ENCODE data around the gene PCDHA10. TPM values are rescaled to one million over a fixed set of nuclear protein-coding genes. Genes with fewer than 3 reads are reported as not detected.
A peak's percentile ranks its signal among the peaks of the same experiment; 100 is the strongest.
"Not testable (repeated sequence)": the region's sequence is repeated elsewhere in the genome, so short reads cannot be mapped to it uniquely, and the experiment has no call there.

PCDHA10 gene
- not detected for total RNA-seq

GRCh38 chr5:140855772-140856674, at the start of gene PCDHA10:
Gene PCDHA10, plus strand, starts transcription at chr5:140855897. Its CDS starts 152 bp downstream, at chr5:140856049.
- H3K36me3 Mint-ChIP-seq = peaks cover 3% of the 10 kb centered on the region
- peaks cover 19% of the 10 kb centered on the region for H3K27me3 Mint-ChIP-seq
- CTCF ChIA-PET = interaction anchor here (0.6 to 1.3 kb wide), 2 partner anchors 12 to 14 kb away, joined by 3 read pairs; partner anchors contain the start of gene PCDHA11
- H3K27ac Mint-ChIP-seq = no peak within 1 kb of the TSS
- H3K4me1 Mint-ChIP-seq (ENCODE audit: low read depth) = no peaks in the 10 kb centered on the region
- POLR2A ChIA-PET = no interaction called here
- DNase-seq = no peak
- intact Hi-C loops (cut with micrococcal nuclease) = no loop called here
- H3K4me3 Mint-ChIP-seq = no peak within 1 kb of the TSS
- H3K9me3 Mint-ChIP-seq = peaks cover 20% of the 10 kb centered on the region

GRCh38 chr5:140806834-140807775, 48.6 kb upstream of the PCDHA10 start, which contains the start of gene PCDHA4:
Gene PCDHA4, plus strand, starts transcription at chr5:140807068.
- ChIA-PET POLR2A (no interaction called here), CTCF (interaction anchor here (0.5 to 2.9 kb wide), 5 partner anchors 10 to 338 kb away, joined by 3 to 11 read pairs (median 3); partner anchors contain the start of gene PCDHA1)
- Mint-ChIP-seq H3K27me3 (peaks cover 12% of the 10 kb centered on the region), H3K4me3 (no peak within 1 kb of the TSS), H3K9me3 (peaks cover 39% of the 10 kb centered on the region), H3K36me3 (peaks cover 16% of the 10 kb centered on the region), H3K27ac (no peak within 1 kb of the TSS), H3K4me1 (ENCODE audit: low read depth) (no peaks in the 10 kb centered on the region)
- peak; percentile 32 for DNase-seq
- intact Hi-C loops (cut with micrococcal nuclease) = no loop called here

GRCh38 chr5:140808241-140808888, 47.3 kb upstream of the PCDHA10 start:
- H3K27ac Mint-ChIP-seq; intact Hi-C loops (cut with micrococcal nuclease); DNase-seq; H3K4me3 Mint-ChIP-seq; POLR2A ChIA-PET; H3K4me1 Mint-ChIP-seq (ENCODE audit: low read depth): not testable (repeated sequence)
- CTCF ChIA-PET = interaction anchor here (0.8 to 2.9 kb wide), 4 partner anchors 9 to 265 kb away, joined by 3 to 11 read pairs (median 3); partner anchors contain the start of gene PCDHA1
- peaks cover 12% of the 10 kb centered on the region for H3K27me3 Mint-ChIP-seq
- H3K36me3 Mint-ChIP-seq = peaks cover 14% of the 10 kb centered on the region
- peaks cover 34% of the 10 kb centered on the region for H3K9me3 Mint-ChIP-seq

DNA sequence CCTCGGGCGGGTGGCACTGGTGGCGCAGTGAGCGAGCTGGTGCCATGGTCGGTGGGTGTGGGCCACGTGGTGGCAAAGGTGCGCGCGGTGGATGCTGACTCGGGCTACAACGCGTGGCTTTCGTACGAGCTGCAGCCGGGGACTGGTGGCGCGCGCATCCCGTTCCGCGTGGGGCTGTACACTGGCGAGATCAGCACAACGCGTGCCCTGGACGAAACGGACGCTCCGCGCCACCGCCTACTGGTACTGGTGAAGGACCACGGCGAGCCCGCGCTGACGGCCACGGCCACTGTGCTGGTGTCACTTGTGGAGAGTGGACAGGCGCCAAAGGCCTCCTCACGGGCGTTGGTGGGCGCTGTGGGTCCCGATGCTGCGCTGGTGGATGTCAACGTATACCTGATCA, 46.8 kb upstream of the PCDHA10 start:
- peaks cover 30% of the 10 kb centered on the region for H3K9me3 Mint-ChIP-seq
- CTCF ChIA-PET = no interaction called here

DNA sequence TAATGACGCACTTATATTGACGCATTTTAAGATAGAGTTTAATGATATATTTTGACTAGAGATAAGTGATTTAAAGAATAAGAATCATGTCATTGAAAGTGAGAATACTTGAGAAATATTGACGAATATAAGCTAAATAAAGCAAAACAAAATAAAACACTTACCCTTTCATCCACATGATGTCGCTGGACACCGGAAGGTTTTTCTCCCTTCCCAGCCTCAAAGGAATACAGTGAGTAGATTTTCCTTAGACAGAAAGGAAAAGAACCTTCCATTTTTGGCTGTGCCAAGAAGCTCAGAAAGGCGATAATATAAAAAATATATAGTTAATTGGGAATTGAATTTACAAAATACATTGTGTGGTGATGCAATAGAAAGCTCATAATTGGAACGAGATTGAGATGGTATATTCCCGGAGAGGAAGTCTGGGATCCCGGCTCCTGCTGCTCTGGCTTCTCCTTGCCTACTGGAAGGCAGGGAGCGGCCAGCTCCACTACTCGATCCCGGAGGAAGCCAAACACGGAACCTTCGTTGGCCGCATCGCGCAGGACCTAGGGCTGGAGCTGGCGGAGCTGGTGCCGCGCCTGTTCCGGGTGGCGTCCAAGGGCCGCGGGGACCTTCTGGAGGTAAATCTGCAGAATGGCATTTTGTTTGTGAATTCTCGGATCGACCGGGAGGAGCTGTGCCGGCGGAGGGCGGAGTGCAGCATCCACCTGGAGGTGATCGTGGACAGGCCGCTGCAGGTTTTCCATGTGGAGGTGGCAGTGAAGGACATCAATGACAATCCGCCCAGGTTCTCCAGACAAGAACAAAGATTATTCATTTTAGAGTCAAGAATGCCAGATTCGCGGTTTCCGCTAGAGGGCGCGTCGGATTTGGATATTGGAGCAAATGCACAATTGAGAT, 34.1 kb upstream of the PCDHA10 start, which contains the start of gene PCDHA5:
TSS of gene PCDHA5 (plus strand) at position 239 of the 906 bp plus-strand sequence.
- ChIA-PET CTCF (interaction anchor here (0.6 to 1.0 kb wide), 2 partner anchors 121 to 215 kb away, joined by 3 read pairs; no protein-coding TSS in a partner anchor), POLR2A (no interaction called here)
- H3K4me3 Mint-ChIP-seq = no peak within 1 kb of the TSS
- DNase-seq = peak; percentile 36
- H3K9me3 Mint-ChIP-seq = peaks cover 11% of the 10 kb centered on the region
- no peak within 1 kb of the TSS for H3K27ac Mint-ChIP-seq
- peaks cover 3% of the 10 kb centered on the region for H3K27me3 Mint-ChIP-seq
- H3K36me3 Mint-ChIP-seq = no peaks in the 10 kb centered on the region
- no peaks in the 10 kb centered on the region for H3K4me1 Mint-ChIP-seq (ENCODE audit: low read depth)
- intact Hi-C loops (cut with micrococcal nuclease) = no loop called here

More for the DNA sequence above, 46.8 kb upstream of the PCDHA10 start:
- no peak for DNase-seq
- peaks cover 13% of the 10 kb centered on the region for H3K36me3 Mint-ChIP-seq
- no peaks in the 10 kb centered on the region for H3K4me1 Mint-ChIP-seq (ENCODE audit: low read depth)
- no peak overlapping the region for H3K27ac Mint-ChIP-seq
- no peak overlapping the region for H3K4me3 Mint-ChIP-seq
- peaks cover 12% of the 10 kb centered on the region for H3K27me3 Mint-ChIP-seq
- intact Hi-C loops (cut with micrococcal nuclease) = no loop called here
- POLR2A ChIA-PET = no interaction called here

GRCh38 chr5:140822281-140822629, 33.4 kb upstream of the PCDHA10 start:
- no peak overlapping the region for H3K4me3 Mint-ChIP-seq
- no peaks in the 10 kb centered on the region for H3K4me1 Mint-ChIP-seq (ENCODE audit: low read depth)
- H3K36me3 Mint-ChIP-seq = peaks cover 3% of the 10 kb centered on the region
- ChIA-PET CTCF (interaction anchor here (0.6 to 1.0 kb wide), 2 partner anchors 120 to 214 kb away, joined by 3 read pairs; no protein-coding TSS in a partner anchor), POLR2A (no interaction called here)
- H3K27me3 Mint-ChIP-seq = peaks cover 8% of the 10 kb centered on the region
- no peak overlapping the region for H3K27ac Mint-ChIP-seq
- no peak for DNase-seq
- intact Hi-C loops (cut with micrococcal nuclease) = no loop called here
- H3K9me3 Mint-ChIP-seq = peaks cover 13% of the 10 kb centered on the region

- H3K4me1 Mint-ChIP-seq (ENCODE audit: low read depth); DNase-seq; H3K27ac Mint-ChIP-seq; H3K36me3 Mint-ChIP-seq; CTCF ChIA-PET; intact Hi-C loops (cut with micrococcal nuclease); H3K4me3 Mint-ChIP-seq; POLR2A ChIA-PET: not testable (repeated sequence)
- Mint-ChIP-seq H3K9me3 (peaks cover 15% of the 10 kb centered on the region), H3K27me3 (peaks cover 12% of the 10 kb centered on the region)
Observed at GRCh38 chr5:140822969-140823368, 32.7 kb upstream of the PCDHA10 start.

DNA sequence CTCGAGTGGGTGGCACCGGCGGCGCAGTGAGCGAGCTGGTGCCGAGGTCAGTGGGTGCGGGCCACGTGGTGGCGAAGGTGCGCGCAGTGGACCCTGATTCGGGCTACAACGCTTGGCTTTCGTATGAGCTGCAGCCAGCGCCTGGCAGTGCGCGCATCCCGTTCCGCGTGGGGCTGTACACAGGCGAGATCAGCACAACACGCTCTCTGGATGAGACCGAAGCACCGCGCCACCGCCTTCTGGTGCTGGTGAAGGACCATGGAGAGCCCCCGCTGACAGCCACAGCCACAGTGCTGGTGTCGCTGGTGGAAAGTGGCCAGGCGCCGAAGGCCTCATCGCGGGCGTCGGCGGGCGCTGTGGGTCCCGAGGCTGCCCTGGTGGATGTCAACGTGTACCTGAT, 32.2 kb upstream of the PCDHA10 start:
- Mint-ChIP-seq H3K4me3 (no peak overlapping the region), H3K4me1 (ENCODE audit: low read depth) (no peaks in the 10 kb centered on the region), H3K27me3 (peaks cover 12% of the 10 kb centered on the region), H3K9me3 (peaks cover 18% of the 10 kb centered on the region), H3K27ac (no peak overlapping the region), H3K36me3 (peaks cover 8% of the 10 kb centered on the region)
- DNase-seq = no peak
- ChIA-PET POLR2A (no interaction called here), CTCF (no interaction called here)
- intact Hi-C loops (cut with micrococcal nuclease) = no loop called here

DNA sequence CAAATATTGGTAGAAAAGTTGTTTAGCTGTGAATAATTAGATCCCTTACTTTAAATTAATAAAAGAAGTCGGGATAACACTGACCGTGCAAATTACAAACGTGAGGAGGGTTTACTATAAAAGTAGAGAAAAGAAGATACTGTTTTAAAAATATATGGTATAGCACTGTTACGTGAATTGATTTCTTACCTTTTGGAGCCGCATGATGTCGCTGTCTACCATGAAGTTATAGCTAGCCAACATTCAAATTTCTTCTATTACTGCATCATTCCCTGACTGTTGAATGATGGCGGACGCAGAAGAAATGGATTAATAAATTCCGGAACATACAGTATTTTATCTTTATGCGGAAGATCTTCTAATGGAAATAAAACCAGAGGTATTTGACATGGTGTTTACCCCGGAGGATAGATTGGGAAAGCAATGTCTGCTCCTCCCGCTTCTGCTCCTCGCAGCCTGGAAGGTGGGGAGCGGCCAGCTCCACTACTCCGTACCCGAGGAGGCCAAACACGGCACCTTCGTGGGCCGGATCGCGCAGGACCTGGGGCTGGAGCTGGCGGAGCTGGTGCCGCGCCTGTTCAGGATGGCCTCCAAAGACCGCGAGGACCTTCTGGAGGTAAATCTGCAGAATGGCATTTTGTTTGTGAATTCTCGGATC, 27.9 kb upstream of the PCDHA10 start, which contains the start of gene PCDHA6:
TSS of gene PCDHA6 (plus strand) at position 257 of the 658 bp plus-strand sequence. CDS start at position 389, 132 bp downstream.
- Mint-ChIP-seq H3K4me1 (ENCODE audit: low read depth) (no peaks in the 10 kb centered on the region), H3K9me3 (peaks cover 26% of the 10 kb centered on the region), H3K27me3 (peaks cover 20% of the 10 kb centered on the region), H3K36me3 (peaks cover 19% of the 10 kb centered on the region), H3K4me3 (no peak within 1 kb of the TSS), H3K27ac (no peak within 1 kb of the TSS)
- DNase-seq = no peak
- POLR2A ChIA-PET = no interaction called here
- intact Hi-C loops (cut with micrococcal nuclease) = no loop called here
- CTCF ChIA-PET = interaction anchor here (0.7 kb wide), 1 partner anchor 14 kb away, joined by 3 read pairs; no protein-coding TSS in a partner anchor

DNA sequence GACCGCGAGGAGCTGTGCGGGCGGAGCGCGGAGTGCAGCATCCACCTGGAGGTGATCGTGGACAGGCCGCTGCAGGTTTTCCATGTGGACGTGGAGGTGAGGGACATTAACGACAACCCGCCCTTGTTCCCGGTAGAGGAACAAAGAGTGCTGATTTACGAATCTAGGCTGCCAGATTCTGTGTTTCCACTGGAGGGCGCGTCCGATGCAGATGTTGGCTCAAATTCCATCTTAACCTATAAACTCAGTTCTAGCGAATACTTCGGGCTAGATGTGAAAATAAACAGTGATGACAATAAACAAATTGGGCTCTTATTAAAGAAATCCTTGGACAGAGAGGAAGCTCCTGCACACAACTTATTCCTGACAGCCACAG, 27.3 kb upstream of the PCDHA10 start:
- CTCF ChIA-PET = interaction anchor here (0.7 kb wide), 1 partner anchor 13 kb away, joined by 3 read pairs; no protein-coding TSS in a partner anchor

More for the DNA sequence above, 27.3 kb upstream of the PCDHA10 start:
- H3K36me3 Mint-ChIP-seq = peaks cover 21% of the 10 kb centered on the region
- intact Hi-C loops (cut with micrococcal nuclease) = no loop called here
- POLR2A ChIA-PET = no interaction called here
- H3K27ac Mint-ChIP-seq = no peak overlapping the region
- no peak for DNase-seq
- peaks cover 23% of the 10 kb centered on the region for H3K27me3 Mint-ChIP-seq
- H3K4me3 Mint-ChIP-seq = no peak overlapping the region
- peaks cover 28% of the 10 kb centered on the region for H3K9me3 Mint-ChIP-seq
- no peaks in the 10 kb centered on the region for H3K4me1 Mint-ChIP-seq (ENCODE audit: low read depth)
